Body of pancreas (tissue), 4 donors: ENCODE measurements around the gene GMEB2.

Experiments used
- POLR2A ChIP-seq, 3 donors: fragments of 450-650 bp; IDR thresholded peaks; one replicate each; pipeline ENCODE4 v1.6.1; 2016; ENCODE audit warnings: antibody characterized with exemption in 3 of 3, mild to moderate bottlenecking in 2 of 3
- TF ChIP-seq, protein P1 (sequence below), 7 experiments: fragments of 450-650 bp in 4 of 7; fragments of 200-600 bp in 3 of 7; sonication (generic) in 3 of 7; IDR thresholded peaks; one replicate each; pipeline ENCODE4 v1.5.1; 2016 to 2019; ENCODE audit warnings: antibody characterized with exemption in 7 of 7

DNA sequence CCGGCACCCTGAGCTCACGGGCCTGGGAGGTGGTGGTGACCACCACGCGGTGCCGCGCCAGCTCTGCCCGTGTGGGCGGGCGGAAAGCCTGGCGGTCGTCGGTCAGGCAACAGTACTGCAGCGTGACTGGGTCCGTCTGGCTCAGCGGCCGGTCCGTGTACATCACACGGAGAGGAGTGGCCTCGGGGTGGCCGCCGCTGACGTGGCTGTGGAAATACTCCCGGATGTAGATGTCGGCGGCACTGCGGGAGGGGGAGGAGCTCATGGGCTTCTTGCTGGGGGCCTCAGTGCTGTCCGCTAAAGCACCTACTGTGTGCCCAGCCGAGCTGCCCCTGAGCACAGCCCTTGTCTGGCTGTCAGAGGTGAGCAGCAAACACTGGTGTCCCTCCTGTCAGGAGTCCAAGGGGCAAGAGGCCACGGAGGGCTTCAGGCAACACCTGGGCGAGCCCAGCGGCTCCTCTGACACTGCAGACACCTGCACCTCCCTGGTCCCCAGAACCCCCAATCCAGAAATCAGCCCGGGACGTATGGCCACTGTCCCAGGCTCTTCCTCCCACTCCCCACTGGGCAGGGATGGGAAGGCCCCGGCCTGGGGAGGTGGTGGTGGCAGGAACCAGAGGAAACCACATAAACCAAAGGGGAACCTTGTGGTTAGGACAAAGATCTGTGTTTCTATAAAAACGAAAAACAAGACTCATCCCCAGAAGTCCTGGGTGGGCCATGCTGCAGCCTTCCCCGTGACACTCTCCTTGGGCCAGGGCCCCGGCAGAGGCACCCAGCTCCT, 59.3 kb downstream of the GMEB2 start:
- TF ChIP-seq, protein P1, sequence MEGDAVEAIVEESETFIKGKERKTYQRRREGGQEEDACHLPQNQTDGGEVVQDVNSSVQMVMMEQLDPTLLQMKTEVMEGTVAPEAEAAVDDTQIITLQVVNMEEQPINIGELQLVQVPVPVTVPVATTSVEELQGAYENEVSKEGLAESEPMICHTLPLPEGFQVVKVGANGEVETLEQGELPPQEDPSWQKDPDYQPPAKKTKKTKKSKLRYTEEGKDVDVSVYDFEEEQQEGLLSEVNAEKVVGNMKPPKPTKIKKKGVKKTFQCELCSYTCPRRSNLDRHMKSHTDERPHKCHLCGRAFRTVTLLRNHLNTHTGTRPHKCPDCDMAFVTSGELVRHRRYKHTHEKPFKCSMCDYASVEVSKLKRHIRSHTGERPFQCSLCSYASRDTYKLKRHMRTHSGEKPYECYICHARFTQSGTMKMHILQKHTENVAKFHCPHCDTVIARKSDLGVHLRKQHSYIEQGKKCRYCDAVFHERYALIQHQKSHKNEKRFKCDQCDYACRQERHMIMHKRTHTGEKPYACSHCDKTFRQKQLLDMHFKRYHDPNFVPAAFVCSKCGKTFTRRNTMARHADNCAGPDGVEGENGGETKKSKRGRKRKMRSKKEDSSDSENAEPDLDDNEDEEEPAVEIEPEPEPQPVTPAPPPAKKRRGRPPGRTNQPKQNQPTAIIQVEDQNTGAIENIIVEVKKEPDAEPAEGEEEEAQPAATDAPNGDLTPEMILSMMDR (IDR thresholded peaks at IDR 0.05), result no peak
- no peak for TF ChIP-seq POLR2A (IDR thresholded peaks at IDR 0.05)
